HG02798 (cell line): ENCODE measurements around the gene ABCC9.
"Not testable (repeated sequence)": the region's sequence is repeated elsewhere in the genome, so short reads cannot be mapped to it uniquely, and the experiment has no call there.

ENCODE experiments used
- ATAC-seq: cut with Tn5 transposase; IDR thresholded peaks from one replicate; pipeline ENCODE4 v1.9.1; 2021; ENCODE audit warnings: mild to moderate bottlenecking; ENCODE audit not compliant: unreplicated experiment, poor library complexity

ABCC9 gene

DNA sequence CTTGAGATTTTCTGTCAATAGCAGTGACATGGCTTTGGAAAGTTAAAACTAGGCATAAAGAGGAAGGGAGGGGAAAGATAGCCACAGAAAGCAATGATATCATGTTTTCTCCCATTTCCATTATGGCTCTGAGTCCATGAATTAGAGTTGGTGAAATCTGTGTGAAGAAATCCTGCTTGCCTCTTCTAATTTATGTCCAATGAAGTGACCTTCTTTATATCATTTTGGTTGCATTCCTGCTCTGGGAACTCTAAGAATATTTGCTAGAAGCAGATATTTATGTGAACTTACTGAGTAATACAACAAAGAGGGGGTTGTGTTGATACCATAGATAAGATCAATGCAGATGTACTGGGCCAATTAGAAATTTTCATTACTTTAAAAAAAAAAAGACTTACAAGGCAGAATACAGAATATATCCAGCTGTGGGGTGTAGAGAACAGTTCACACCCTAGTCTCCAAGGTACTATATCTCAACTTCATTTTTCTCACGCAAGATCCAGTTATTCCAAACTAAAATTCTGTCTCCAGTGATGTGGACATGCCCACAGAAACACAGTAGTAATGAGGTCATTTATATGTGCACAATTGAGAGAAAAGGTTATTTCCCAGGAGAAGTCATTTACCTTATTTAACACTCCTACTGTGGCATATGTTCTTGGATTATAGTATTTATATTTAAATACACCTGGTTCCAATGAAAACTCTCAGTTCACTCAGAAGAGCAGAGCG lies 115.2 kb downstream of the ABCC9 start:
- no peak for ATAC-seq

DNA sequence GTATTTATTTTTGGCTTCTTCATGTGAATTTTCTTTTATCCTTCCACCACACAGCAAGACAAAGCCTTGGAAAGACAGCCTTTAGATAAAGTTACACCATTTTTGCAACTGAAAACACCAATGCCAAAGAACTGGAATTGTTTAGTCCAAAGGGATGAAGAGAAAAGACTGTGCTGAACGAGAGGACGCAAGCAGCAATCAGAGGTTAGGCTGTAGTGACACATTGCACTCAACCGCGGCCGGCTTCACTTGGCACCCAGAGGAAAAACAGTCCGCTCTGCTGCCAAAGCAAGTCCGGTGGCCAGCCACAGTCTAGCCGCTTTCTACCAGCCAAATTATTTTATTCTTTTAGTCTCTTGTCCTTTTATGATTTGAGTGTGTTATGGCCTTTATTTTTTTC lies 117.6 kb downstream of the ABCC9 start:
- ATAC-seq, result no peak

DNA sequence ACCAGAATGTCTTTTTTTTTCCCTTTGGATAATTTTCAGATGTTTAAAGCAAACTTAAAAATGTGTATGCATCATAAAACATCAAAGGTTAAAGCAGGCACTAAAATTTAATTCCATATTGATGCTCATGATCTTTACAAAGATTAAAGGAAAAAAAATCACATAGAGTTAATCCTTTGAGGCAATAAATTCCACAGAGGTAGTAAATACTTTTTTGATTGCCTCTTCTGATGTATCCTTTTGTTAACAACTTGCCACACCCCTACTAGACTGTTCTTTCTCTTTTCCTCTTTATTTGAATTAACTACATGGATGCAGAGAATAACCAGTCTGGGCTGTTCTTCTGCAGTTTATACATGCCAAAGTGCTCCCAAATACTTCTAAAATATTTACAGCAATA lies 121.5 kb downstream of the ABCC9 start:
- no peak for ATAC-seq

DNA sequence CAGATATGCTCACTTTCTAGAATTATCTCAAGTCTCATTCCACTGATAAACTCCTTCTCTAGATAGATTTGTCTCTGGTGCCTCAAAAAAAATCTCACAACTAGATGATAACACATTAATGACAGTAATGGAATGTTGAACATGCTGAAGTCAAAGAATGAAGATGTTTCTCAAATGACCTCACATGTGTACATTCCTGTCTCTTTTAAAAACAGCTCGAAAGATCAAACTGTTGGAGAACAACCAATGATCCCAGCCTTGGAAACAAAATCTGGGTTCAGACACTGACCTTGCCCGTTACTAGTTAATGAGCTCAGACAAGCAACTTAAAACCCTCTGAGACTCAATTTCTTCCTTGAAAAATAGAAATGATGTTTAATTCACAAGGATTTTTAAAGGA lies 122.0 kb downstream of the ABCC9 start:
- ATAC-seq, result no peak

DNA sequence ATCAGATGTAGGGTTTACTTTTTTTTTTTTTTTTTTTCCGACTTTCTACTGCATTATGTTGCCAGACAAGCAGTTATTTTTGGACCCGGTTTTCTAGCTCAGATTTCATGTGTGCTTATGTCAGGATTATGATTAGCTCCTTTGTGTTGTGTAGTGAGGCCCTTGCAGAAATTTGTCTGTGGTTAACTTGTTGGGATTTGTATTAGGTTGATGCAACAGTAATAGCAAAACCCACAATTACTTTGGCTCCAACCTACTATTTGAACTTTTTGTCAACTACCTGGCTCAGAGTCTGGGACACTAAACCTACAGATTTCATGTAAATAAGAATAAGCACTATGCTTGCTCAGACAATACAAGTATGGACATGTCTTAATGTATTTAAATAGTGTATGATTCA lies 122.6 kb downstream of the ABCC9 start:
- no peak for ATAC-seq

DNA sequence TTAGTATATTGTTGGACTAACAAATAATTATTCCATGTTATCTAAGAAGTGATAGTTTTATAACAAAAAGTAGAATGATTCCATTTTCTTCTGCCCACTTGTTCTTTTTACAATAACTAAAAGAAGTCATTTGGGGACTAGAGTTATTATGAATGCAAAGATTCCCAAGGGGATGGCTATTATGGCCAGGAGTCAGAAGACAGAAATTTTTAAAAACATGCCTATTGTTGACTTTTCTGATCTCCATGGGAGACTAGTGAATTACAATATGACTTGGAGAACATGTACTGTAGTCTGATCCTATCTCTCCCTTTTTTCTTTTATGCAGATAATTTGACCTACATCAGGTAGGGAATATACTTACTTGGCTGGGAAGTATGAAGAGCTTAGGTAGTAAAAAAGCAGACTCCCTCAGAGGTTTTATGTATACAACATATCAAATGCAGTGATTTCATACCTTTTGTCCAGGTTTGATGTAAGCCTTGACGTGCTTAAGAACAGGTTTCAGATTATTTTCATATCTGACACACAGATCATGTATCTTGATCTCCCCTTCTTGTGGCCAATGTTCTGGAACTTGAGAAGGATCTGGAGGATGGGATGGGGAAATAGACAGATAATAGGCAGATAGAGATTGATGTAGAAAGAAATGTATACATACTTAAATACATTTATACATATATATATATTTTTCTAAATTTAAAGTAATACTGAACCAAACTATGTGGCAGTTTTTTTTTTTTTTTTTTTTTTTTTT lies 125.7 kb downstream of the ABCC9 start:
- ATAC-seq, result no peak

DNA sequence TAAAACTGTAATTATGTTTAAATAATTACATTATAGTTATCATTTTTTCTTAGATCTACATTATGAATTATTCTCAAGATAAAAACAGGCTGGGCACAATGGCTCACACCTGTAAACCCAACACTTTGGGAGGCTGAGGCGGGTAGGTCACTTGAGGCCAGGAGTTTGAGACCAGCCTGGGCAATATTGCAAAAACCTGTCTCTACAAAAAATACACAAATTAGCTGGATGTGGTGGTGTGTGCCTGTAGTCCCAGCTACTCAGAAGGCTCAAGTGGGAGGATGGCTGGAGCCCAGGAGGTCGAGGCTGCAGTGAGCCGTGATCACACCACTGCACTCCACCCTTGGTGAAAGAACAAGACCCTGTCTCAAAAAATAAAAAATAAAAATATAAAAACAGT lies 126.4 kb downstream of the ABCC9 start:
- ATAC-seq, result no peak

DNA sequence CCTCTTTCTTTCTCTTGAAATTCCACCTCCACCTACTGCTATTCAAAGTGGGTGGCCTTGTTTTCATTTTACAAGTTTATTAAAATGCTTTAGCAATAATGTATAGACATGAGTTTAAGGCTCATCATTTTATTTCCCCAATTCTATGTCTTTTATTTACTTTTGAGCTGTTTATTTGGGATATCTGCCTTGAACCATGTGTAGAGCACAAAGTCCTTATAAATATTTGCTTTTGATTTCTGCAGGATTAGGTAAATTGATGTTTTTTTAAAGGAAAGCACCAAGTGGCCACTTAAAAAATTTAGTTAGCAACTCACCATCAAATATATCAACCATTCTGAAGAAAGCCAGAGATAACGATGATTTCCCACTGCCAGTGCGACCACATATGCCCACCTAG lies 126.9 kb downstream of the ABCC9 start:
- ATAC-seq, result no peak

DNA sequence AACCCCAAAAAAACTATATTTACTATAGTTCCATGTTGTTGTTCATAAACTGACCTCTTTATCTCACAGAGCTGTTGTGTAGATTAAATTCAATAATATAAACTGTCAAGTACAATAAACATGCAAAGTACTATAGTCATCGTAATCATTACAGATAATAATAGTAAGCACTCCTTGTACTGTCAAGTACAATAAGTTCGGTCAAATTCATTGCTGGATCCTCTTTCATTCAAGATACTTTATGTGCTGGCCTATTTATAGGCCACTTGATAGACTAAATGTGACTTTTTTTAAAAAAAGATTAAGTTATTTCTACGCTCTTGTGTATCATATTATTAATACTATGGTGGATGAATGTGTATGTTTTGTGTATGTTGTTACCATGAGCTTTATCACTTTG lies 127.5 kb downstream of the ABCC9 start:
- ATAC-seq, result no peak

DNA sequence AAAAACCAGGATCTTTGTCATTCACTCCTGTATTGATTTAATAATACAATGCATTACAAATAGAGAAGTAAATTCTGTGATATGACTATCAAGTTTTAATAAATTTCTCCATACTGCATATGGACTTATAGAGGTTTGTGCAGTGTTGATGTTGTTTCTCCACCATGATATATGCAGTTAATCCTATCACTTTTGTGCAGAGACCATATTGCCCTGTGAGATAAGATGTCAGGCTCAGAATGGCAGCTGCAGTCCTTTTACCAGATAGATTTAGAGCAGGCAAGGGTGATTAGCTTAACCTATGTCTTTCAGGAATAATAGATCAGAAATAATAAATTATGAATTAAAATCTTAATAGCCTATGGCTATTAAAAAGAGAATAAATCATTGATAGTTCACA lies 128.1 kb downstream of the ABCC9 start:
- ATAC-seq, result no peak

DNA sequence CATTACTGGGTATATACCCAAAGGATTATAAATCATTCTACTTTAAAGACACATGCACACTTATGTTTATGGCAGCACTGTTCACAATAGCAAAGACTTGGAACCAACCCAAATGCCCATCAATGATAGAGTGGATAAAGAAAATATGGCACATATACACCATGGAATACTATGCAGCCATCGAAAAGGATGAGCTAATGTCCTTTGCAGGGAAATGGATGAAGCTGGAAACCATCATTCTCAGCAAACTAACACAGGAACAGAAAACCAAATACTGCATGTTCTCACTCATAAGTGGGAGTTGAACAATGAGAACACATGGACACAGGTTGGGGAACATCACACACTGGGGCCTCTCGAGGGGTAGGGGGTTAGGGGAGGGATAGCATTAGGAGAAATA lies 128.9 kb downstream of the ABCC9 start:
- ATAC-seq, result not testable (repeated sequence)

DNA sequence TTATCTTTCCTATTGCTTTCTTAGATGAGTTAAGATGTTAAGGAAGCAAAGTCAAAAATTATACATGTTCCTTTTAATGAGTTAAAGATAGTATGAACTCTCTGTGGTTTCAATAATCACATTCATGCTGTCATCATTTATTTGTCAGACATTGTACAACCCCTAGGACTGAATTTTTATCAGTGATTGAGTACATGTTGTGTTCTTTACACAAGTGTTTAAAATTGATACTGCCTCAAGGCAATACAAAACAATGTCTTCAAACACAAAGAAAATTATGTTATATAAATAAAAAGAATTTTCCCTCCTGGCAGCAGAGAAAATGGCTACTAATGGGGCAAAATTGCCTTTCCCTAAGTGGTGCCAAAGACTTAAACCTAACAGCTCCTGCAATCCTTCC lies 132.1 kb downstream of the ABCC9 start:
- ATAC-seq, result no peak

DNA sequence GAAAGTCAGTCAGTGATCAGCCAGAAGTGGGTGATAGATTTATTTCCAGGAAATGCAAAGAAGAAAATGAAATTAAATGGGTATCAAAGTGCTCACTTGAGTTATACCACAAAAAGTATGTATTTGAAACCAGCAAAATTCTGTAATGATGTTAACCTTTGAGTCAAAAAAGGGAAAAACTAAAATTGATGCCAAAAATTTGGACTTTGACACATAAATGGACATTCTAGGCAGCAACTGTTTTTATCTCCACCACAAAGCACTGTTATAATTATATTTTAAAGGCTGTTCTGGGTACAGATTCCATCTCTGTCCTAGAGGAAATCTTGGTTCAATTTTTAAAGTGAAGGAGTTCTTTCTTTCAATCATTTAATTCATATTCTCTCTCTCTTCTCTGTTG lies 135.0 kb downstream of the ABCC9 start:
- ATAC-seq, result no peak

DNA sequence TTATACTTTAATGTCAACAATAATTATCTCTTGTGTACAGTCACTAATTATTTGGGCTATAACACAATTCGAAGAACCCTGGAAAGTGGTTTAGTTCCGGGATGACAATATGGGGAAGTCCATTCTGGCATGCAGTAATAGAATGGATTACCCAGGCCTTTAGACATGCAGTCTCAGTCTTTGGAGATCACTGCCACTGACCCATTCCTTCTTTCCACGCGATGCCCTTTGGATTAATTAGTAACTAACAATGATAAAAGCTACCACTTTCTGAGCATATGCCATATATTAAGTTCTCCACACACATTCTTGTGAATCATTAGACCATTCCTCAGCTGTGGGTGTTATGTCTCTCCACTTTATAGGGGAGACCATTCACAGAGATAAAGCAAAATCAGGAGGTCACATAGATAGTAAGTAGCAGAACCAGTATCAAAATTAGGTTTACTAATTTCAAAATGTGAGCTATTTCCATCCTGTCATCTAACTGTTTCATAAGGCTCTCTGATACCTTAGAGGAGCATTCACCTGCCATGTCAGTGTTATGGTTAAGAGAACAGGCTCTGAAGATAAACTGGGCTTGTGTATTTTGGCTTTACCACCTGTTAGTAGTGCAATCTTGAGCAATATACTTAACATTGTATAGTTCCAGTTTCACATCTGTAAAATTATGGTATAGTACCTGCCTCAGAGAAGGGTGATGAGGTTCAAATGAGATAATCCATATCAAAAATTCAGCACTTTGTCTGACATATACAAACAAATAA lies 139.5 kb downstream of the ABCC9 start:
- ATAC-seq, result no peak

DNA sequence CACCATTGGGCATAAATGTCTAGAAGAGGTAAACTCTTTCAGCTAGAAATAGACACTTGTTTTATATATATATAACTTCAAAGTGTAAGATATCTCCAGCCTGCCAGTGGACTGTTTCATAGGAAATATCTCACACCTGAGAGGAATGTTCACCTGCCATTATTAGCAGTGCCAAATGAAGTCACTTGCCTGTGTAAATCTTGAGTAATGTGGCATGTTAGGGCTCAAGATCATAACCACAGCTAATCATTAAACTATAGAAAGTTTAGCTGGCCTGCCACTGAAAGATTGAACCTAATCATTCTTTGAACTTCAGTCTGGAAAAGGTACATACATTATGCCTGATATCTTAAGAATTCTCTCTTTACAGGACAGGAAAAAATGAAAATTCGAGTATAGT lies 141.2 kb downstream of the ABCC9 start:
- no peak for ATAC-seq

DNA sequence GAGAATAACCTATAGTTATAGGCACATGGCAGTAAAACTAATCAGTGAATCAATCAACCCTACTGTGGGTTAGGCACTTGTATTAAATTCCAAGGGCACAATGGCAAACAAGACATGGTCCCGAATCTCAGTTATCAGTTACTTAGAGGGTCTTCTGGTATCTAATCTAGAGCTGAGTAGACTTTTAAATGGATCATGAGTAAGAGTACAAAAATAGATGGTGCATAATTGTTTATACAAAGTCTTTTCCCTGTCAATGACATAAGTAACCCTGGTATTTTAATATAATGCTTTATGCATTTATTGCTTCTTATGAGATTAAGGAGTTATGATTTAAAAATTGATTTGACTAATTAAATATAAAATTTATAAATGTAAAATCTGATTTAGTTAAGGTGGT lies 143.7 kb downstream of the ABCC9 start:
- no peak for ATAC-seq

DNA sequence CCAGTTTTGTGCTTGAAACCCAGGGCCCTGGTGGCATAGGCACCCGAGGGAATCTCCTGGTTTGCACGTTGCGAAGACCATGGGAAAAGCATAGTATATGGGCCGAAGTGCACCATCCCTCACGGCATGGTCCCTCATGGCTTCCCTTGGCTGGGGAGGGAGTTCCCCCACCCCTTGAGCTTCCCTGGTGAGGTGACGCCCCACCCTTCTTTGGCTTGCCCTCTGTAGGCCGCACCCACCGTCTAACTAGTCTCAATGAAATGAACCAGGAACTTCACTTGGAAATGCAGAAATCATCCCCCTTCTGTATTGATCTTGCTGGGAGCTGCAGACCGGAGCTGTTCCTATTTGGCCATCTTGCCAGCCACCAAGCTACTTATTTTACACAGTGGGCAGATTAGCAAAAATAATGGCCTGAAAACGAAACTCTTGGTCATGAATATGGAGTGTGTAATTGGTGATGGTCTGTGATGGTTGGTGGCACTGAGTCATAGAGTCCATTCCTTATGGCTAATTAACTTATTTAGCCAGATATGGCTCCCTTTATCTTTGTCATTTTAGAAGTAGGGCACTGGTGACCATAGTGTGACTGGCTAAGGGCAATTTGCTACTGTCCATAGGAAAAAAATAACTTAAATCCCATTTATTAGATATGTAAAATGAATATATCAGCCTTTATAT lies 145.4 kb downstream of the ABCC9 start:
- no peak for ATAC-seq

DNA sequence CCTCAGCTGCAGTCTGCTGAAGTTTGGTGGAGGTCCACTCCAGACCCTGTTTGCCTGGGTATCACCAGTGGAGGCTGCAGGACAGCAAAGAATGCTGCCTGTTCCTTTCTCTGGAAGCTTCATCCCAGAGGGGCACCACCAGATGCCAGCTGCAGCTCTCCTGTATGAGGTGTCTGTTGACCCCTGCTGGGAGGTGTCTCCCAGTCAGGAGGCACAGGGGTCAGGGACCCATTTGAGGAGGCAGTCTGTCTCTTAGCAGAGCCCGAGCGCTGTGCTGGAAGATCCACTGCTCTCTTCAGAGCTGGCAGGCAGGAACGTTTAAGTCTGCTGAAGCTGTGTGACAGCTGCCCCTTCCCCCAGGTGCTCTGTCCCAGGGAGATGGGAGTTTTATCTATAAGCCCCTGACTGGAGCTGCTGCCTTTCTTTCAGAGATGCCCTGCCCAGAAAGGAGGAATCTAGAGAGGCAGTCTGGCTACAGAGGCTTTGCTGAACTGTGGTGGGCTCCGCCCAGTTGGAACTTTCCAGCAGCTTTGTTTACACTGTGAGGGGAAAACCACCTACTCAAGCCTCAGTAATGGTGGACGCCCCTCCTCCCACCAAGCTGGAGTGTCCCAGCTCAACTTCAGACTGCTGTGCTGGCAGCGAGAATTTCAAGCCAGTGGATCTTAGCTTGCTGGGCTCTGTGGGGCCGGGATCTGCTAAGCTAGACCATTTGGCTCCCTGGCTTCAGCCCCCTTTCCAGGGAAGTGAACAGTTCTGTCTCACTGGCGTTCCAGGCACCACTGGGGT lies 146.2 kb downstream of the ABCC9 start:
- ATAC-seq, result not testable (repeated sequence)

DNA sequence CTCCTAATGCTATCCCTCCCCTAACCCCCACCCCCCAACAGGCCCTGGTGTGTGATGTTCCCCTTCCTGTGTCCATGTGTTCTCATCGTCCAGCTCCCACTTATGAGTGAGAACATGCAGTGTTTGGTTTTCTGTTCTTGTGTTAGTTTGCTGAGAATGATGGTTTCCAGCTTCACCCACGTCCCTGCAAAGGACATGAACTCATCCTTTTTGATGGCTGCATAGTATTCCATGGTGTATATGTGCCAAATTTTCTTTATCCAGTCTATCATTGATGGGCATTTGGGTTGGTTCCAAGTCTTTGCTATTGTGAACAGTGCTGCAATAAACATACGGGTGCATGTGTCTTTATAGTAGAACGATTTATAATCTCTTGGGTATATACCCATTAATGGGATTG lies 151.5 kb downstream of the ABCC9 start:
- ATAC-seq, result not testable (repeated sequence)
